Stimulated activated CD4-positive, alpha-beta T cell treated with anti-CD3 and anti-CD28 coated beads, Interleukin-2, amount 100 ng/mL, for 4 hours (primary cell): ENCODE results near the gene GOLGA6A.
"Not testable (repeated sequence)": the region's sequence is repeated elsewhere in the genome, so short reads cannot be mapped to it uniquely, and the experiment has no call there.

Experiments used
- DNase-seq: peaks from one replicate; pipeline ENCODE4 v3.0.0-alpha.2; 2020; ENCODE audit warnings: low read depth

The GOLGA6A gene

DNA sequence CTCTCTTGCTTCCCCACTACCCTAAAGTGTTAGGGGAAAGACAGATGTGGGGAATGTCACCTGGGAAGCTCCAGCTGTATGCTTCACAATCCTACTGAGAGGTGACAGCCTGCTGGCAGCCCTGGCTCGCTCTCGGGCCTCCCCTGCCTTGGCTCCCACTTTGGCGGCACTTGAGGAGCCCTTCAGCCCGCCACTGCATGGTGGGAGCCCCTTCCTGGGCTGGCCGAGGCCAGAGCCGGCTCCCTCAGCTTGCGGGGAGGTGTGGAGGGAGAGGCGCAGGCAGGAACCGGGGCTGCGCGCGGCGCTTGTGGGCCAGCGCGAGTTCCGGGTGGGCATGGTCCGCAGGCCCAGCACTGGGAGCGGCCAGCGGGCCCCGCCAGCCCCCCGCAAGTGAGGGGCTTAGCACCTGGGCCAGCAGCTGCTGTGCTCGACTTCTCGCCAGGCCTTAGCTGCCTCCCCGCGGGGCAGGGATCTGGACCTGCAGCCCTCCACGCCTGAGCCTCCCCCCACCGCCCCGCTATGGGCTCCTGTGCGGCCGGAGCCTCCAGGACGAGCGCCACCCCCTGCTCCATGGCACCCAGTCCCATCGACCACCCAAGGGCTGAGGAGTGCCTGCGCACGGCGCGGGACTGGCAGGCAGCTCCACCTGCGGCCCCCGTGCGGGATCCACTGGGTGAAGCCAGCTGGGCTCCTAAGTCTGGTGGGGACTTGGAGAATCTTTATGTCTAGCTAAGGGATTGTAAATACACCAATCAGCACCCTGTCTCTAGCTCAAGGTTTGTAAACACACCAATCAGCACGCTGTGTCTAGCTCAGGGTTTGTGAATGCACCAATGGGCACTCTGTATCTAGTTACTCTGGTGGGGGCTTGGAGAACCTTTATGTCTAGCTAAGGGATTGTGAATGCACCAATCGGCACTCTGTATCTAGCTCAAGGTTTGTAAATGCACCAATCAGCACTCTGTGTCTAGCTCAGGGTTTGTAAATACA lies 29.8 kb downstream of the GOLGA6A start:
- DNase-seq = not testable (repeated sequence)

DNA sequence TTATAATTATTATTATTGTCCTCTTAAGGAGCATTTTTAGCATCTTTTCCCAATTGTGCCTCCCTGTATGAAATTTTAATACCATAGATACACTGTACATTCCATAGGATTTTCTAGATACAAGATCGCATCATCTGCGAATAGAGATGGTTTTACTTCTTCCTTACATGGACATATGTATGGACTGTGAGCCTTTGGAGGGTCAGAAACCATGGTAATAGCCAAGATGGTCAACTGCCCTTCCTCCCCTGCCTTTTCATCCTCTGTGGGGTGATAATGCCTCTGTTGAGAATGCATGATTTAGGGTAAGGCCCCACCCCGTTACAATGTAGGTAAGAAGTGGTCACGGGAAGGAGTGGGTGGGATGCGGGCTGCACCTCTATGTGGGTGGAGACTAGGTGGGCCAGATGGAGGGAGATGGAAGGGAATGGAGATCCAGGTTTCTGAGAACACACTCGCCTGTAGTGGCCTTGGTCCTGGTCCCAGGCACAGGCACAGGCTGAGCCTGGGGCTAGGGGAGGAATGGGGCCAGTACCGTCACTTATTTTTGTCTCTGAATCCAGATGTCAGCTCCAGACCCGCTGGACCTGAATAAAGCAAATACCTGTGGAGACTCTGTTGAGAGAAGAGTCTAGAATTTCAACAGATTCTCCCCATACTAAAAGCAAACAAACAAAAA lies 31.7 kb downstream of the GOLGA6A start:
- no peak for DNase-seq

DNA sequence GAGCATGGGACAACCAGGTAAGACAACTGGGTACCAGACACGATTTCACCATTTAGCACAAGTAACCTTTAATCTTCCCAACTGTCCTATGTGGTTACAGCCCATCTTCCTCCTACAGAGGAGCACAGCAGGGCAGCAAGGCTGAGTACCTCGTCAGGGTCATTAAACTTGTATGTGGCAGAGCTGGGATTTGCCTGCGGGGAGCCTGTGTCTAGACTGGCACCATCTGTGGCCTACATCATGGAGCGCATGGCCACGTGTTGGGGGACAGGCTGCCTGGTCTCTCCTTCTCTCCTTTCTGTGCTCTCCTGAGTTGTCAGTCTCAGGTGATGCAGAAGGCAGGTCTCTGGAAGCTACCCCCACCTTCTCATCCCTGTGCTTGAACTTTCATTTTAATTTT lies 32.2 kb downstream of the GOLGA6A start:
- no peak for DNase-seq

DNA sequence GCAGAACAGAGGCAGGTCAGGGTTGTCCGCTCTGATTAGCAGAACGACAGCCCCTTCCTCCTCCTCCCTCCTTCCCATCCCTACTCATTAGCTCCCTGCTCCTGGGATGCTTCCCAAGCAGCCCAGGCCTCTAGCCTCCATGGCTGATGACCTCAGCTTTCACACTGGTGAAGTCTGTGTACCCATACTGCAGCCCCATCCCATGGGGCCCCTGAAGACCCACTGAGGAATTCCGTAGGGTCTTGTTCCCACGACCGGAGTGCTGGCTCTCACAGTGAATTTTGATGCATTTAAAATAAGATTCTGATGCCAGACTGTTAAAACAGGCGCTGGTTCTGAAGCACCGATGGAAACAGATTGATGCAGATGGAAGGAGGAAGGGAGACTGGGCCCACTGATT lies 36.1 kb downstream of the GOLGA6A start:
- DNase-seq = no peak

DNA sequence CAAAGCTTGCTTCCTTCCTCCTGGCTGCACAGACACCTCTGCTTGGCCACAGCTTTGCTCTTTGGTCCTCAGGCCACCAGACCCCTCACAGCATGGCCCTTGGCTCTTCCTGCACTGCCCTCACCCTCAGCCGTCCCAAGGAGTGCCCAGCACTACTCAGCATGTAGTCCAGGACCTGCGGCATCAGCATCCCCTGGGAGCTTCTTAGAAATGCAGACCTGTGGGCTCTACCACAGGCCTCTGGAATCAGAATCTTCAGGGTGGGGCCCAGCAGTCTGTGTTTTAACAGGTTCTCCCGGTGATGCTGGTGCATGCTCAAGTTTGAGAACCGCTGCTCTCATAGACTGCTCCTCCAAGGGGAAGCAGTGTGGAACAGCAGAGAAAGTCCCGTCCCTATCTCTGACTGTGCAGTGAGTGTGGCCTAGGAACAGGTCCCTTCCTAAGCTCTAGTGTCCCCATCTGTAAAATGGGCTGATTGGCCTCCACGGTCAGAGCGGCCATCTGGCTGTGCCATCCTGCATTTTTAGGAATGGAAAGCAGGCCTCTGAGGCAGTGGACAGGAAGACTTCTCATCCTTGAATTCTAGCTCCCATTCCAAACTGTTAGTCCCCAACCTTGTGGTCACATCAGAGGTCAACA lies 36.6 kb downstream of the GOLGA6A start:
- DNase-seq = no peak

DNA sequence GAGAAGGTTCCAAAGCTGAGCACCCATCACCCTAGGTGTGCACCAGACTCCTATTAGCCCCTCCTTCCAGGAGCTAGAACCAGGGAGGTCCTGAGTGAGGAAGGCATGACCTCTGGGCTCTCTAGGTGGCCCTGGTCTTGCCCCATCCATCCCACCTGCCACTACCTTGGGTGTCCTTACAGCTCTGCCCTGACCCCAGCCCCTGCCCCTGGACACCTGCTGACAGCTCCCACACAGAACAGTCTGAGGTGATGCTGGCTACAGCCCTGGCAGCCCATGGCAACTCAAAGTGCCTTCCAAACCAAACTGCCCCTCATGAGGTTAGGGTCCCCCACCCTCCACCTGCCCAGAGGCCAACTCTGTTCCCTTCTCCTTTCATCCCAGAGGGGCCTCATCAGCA lies 37.2 kb downstream of the GOLGA6A start:
- DNase-seq = no peak

DNA sequence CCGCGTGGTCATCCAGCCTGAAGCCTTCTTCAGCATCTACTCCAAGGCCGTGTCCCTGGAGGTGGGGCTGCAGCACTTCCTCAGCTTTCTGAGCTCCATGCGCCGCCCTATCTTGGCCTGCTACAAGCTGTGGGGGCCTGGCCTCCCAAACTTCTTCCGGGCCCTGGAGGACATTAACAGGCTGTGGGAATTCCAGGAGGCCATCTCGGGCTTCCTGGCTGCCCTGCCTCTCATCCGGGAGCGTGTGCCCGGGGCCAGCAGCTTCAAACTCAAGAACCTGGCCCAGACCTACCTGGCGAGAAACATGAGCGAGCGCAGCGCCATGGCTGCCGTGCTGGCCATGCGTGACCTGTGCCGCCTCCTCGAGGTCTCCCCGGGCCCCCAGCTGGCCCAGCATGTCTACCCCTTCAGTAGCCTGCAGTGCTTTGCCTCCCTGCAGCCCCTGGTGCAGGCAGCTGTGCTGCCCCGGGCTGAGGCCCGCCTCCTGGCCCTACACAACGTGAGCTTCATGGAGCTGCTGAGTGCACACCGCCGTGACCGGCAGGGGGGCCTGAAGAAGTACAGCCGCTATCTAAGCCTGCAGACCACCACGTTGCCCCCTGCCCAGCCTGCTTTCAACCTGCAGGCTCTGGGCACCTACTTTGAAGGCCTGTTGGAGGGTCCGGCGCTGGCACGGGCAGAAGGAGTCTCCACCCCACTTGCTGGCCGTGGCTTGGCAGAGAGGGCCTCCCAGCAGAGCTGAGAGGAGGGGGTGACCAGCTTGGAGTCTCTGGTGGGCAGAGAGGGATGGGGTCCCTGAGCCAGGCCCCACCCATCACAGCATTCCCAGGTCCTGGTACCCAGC lies 37.9 kb downstream of the GOLGA6A start:
- DNase-seq = no peak

DNA sequence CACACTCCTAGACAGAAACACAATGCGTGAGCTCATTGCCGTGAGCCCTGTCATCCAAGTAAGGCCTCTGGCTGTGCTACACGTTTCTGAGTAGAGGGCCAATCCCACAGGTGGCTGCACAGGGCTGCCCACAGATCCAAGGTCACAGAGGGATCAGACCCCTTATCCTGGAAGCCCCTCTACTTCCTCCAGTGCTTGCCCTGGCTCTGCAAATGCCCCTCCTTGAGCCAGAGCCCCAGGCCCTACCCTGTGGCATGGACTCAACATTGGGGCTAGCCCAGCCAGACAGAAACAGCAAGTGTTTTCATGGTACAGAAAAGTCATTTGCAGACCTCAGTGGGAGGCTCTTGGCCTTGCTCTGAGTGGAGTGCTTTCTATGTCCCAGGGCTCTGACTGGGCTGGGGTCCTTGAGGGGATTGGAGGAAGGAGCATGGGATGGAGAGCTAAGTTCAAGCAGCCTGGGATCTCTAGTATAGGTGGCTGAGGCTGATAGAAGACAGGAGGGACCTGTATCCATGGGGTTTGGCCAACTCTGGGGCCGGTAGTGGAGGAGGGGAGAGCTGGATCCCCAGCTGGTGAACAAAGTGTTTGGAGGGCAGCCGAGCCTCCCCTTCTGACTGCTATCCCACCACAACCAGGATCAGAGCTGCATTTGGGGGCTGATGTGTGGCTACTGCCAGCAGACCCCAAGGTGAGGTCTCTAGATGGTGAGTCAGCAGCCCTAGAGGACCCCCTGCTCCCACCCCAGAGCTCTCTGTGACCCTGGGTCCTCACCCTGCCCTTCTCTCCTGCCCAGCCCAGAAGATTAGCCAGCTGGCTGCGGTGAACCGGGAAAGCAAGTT lies 38.7 kb downstream of the GOLGA6A start:
- no peak for DNase-seq

DNA sequence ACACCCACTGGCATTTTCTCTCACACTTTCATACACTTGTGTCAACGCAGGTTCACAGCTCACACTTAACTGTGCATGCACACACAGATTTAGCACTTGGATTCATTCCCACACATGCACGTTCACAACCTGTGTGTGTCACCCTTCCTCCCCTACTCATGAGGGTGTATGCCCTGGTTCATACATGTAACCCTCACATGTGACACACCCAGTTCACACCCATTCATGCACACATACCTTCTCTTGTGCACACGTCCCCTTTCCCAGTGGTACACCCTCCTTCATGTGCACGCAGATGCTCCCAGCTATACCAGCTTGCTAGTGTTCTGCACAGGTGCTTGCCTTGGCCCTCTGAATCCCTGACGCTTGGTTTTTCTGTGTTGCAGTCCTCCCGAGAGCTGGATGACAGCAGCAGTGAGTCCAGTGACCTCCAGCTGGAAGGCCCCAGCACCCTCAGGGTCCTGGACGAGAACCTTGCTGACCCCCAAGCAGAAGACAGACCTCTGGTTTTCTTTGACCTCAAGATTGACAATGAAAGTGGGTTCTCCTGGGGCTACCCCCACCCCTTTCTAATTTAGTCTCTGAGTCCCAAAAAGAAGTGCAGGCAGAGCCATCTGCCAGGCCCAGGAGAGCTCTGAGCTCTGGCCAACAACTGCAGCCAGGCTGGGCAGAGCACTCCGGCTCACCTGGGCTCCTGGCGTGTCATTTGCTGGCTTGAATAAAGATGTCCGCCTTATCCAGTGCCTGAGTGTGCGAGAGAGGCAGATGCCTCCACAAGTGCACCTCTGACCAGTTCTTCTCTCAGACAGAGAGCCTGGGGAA lies 39.5 kb downstream of the GOLGA6A start:
- DNase-seq = no peak

DNA sequence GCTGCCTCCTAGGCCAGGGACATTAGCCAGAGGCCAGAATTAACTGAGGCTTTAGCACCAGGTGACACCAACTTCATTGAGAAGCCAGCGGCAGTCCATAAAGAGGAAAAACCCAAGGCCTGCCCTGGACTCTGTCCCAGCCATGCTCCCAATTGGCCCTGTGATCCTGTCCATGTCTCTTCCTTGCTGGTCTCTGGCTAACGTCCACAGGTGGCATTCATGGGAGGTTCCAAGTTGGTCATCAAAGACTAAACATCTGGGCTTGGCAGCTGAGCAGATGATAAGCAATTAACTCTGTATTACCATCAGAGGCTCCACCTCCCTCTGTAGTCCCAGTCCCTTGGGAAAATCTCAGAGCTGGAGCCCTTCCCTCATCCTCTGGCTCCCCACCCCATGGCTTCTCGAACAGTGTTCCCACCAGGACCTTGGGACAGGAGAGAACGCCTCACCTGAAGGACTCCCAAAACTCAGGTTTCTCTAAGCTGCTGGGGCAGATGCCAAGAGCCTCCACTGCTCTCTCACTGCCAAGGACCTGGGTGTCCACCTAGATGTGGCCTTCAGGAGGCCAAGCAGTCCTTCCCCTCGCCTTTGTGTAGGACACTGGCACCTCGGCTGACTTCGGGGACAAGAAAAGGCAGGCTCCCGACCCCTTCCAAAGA lies 40.4 kb downstream of the GOLGA6A start:
- no peak for DNase-seq

DNA sequence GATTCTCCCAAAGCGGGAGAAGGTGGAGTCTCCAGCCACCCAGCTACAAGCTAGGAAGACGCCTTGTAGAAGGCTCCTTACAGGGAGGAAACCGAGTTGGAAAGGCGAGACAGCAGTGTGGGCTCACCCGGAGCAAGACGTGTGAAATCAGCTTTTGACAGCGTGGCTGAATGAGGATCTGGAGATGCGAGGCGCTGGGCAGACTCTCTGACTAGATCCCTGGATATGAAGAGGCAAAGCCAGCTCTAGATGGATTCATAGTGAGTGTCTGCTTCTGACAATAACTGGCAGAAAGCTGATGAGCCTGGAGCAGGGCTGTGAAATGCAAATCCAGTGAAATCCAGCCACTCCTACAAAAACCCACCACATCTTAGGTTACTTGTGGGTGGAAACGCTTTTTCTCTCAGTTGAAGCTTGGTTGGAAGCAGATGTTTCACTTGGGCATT lies 41.0 kb downstream of the GOLGA6A start:
- DNase-seq = no peak

DNA sequence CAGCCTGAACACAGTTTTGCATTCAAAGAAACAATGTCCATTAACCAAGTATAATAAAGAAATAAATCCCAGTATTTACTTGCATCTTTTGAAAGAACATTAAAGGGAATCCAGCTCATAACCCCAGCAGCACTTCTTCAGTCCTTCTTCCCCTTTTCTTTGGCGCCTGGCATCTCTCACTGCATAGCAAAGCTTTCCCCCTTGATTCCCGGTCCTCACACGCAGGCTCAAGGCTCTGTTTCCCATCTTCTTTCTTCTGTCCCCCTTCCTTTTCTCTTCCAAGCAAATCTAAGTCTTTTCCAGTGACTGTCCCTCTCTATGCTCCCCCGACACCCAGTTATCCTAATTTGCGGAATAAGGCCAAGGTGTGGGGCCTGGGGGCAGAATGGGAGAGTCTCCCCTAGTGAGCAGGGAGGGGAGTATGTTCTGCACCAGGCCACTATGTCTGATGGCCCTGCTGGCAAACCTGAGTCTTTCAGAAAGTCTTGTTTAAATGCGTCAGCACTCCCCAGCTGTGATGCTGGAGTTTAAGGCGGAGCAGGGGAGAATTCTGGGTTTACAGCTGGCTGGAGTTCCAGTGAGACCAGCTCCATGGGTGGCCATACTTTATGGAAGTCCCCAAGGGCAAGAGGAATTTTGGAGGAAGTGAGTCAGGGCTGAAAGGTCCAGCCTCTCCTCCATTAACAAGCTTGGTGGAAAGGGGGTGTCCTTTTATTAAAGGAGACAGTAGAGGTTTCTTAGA lies 42.1 kb downstream of the GOLGA6A start:
- no peak for DNase-seq

DNA sequence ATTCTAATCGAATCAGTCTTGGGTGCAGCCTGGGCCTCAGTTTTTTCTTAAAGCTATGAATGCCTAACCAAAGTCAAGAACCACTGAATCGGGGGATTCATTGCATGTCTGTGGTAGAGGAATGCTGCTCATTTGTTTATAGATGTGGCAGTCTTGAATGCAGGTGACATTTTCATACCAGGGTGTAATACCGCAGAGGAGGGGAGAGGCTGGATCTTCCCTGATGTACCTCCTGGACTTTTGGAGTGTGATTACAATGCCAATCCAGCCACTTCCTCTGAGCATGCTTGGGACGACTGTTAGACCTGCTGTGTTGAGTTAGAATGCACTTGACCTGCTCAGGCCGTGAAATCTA lies 42.7 kb downstream of the GOLGA6A start:
- no peak for DNase-seq

DNA sequence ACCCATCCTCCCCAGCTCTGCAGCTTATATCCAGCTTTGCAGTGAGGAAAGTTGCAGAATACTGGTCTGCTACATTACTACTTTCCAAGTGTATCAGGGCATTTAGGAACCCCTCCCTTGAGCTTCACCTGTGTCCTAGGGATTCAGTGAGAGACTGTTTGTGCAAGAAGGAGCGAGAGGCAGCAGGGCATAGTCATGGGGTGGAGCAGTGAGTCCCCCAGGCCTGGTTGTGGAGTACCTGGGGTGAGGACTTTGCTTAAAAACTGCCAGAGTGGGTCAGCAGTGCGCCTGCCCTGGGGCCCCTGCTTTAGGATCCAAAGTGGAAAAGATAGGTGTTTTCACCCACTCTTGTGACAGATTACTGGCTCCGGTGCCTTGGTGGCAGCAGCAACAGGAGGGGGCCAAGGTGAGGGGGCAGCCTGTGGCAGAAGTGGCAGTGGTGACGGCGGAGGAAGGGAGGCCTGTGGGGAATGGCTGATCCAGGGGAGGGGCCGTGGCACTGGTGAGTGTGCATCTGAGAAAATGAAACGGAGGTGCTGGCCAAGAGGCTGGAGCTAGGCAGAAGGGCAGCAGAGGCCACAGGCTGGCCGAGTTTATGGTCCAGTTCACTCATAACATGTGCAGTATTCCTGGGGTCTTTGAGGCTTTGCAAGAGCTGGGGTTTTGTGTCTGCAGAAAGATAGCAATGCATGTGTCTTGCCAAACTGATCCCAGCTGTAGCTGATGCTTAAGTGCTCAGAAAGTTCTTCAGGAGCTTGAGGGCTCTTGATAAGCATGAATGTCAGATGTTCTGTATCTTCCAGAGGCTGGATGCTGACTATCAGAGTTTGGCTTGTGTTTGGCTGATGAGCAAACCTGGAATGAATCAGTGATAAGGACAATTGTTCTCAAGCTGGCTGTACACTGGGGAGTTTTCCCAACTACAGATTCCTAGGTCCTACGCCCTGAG lies 43.4 kb downstream of the GOLGA6A start:
- no peak for DNase-seq

DNA sequence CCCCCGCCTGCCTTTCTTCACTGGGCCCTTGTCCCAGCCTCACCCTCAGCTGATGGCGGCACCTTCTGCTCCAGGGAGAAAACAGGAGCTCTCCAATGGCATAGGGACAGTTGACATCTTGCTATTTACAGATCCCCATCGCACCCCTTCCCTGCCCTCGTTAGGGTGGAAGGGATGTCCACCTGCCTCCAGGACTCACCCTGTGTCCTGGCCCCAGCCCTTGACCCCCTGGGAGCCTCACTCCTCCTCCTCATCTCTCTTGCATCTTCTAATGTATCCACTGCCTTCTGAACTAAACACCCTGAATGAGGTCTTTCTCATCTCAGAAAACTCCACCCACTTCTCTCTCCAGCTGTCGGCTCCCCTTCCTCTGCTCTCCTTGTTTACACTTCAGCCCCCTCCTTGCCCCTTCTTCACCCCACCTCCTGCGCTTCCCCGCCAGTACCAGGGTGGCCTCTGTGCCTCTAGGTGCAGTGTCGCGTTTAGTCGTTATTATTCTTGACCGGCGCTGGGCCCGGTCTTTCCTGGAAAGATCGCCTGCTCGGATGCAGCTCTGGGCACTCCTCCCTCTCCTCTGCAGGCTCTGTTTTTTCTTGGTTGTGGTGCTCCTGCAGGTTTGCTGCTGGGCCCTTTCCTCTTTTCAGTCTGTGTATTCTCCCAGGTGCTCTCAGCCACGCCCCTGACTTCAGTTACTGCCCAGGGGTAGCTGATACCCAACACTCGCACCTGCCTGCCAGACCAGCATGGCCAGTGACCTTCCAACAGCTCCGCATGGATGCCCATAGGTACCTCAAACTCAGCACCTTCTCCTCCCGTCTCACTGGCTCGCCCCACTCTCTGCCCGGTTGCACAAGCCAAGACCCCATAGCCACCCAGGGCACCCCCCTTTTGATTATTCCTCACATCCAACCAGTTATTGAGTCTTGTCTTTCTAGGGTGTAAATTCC lies 44.9 kb downstream of the GOLGA6A start:
- no peak for DNase-seq
